CD4-positive, alpha-beta T cell treated with Interleukin-10 for 1 hour (primary cell): Measurements from ENCODE around the gene CDH5.
A peak's percentile ranks its signal among the peaks of the same experiment; 100 is the strongest.

Experiments used
- DNase-seq: peaks from one replicate; pipeline ENCODE4 v3.0.0-alpha.2; 2020

Gene CDH5

GRCh38 chr16:66395806-66396555, 29.5 kb downstream of the CDH5 start:
- DNase-seq, result no peak

- DNase-seq, result no peak
These were observed 31.4 kb downstream of the CDH5 start for GRCh38 chr16:66397736-66398433.

- DNase-seq, result no peak
These were observed 32.5 kb downstream of the CDH5 start for GRCh38 chr16:66399031-66399430.

GRCh38 chr16:66399930-66400329, 33.4 kb downstream of the CDH5 start:
- DNase-seq, result no peak

GRCh38 chr16:66400503-66401380, 34.3 kb downstream of the CDH5 start:
- no peak for DNase-seq

GRCh38 chr16:66401610-66402009, 35.1 kb downstream of the CDH5 start:
- DNase-seq, result no peak

GRCh38 chr16:66402166-66402565, 35.7 kb downstream of the CDH5 start:
- DNase-seq, result no peak

- no peak for DNase-seq
These were observed 36.2 kb downstream of the CDH5 start for GRCh38 chr16:66402591-66403230.

GRCh38 chr16:66403531-66404145, 37.1 kb downstream of the CDH5 start:
- no peak for DNase-seq

- DNase-seq, result no peak
These were observed 38.7 kb downstream of the CDH5 start for GRCh38 chr16:66405057-66405783.

GRCh38 chr16:66406534-66407221, 40.2 kb downstream of the CDH5 start:
- peak; percentile 85 for DNase-seq

GRCh38 chr16:66408163-66409048, 41.9 kb downstream of the CDH5 start:
- DNase-seq, result peak; percentile 52

- no peak for DNase-seq
These were observed 42.7 kb downstream of the CDH5 start for GRCh38 chr16:66409156-66409555.

GRCh38 chr16:66412182-66412581, 45.7 kb downstream of the CDH5 start:
- DNase-seq, result no peak

GRCh38 chr16:66414891-66415290, 48.4 kb downstream of the CDH5 start:
- DNase-seq, result no peak

- no peak for DNase-seq
These were observed 49.6 kb downstream of the CDH5 start for GRCh38 chr16:66416136-66416535.

GRCh38 chr16:66416939-66417700, 50.6 kb downstream of the CDH5 start:
- no peak for DNase-seq

GRCh38 chr16:66418165-66418962, 51.9 kb downstream of the CDH5 start:
- DNase-seq, result no peak
